SK-N-SH (cell line): ENCODE data around the gene GRK5. TPM values are rescaled to one million over a fixed set of nuclear protein-coding genes. Genes with fewer than 3 reads are reported as not detected.
A peak's percentile ranks its signal among the peaks of the same experiment; 100 is the strongest.

Source experiments
- CTCF ChIA-PET: fragments of 300-600, 350-600 bp; formaldehyde crosslinking; extraction: SDS; loops from one replicate; lab custom pipeline; 2021; lab: Yijun Ruan, JAX
- POLR2A ChIA-PET: fragments of 350-600 bp; sonication (Branson Sonifier 250); formaldehyde crosslinking; extraction: SDS; loops from one replicate; lab custom pipeline; 2020; ENCODE audit warnings: antibody characterized with exemption, inconsistent platforms; lab: Yijun Ruan, JAX
- DNase-seq: peaks from one replicate; pipeline ENCODE4 v3.0.0; 2012
- H2AFZ ChIP-seq: fragments of 200-600 bp; sonication (generic); 2 replicates; pipeline ENCODE4 v1.8.1; 2016; ENCODE audit warnings: antibody characterized with exemption, mild to moderate bottlenecking, low read depth
- H3F3A ChIP-seq: fragments of 200-600 bp; sonication (generic); replicated peaks from 2 replicates; pipeline ENCODE3; 2016; ENCODE audit warnings: antibody characterized with exemption, mild to moderate bottlenecking; ENCODE audit not compliant: insufficient read depth
- H3K27ac ChIP-seq, 2 experiments: fragments of 200-500 bp in 1 of 2; fragments of 200-600 bp in 1 of 2; sonication (Bioruptor generic) in 1 of 2; sonication (generic), shearing (Covaris generic) in 1 of 2; 2 replicates each; pipeline versions ENCODE4 v1.5.1 to v1.6.1; 2014 to 2016; ENCODE audit warnings: low read depth in 2 of 2, inconsistent platforms in 1 of 2, low read length in 1 of 2, mild to moderate bottlenecking in 1 of 2, mixed read lengths in 1 of 2
- H3K27me3 ChIP-seq: fragments of 200-600 bp; sonication (generic), shearing (Covaris generic); 2 replicates; pipeline ENCODE4 v1.6.1; 2016; ENCODE audit warnings: mixed run types; ENCODE audit not compliant: insufficient read depth
- H3K36me3 ChIP-seq, 2 experiments: fragments of 200-500 bp in 1 of 2; fragments of 200-600 bp in 1 of 2; sonication (Bioruptor generic) in 1 of 2; sonication (generic) in 1 of 2; replicated peaks in 1 of 2; 2 replicates each; pipeline versions ENCODE3 to v1.5.1; 2014 to 2016; ENCODE audit warnings: low read length in 1 of 2, mild to moderate bottlenecking in 1 of 2; ENCODE audit not compliant: insufficient read depth in 2 of 2, control insufficient read depth in 1 of 2
- H3K4me1 ChIP-seq, 2 experiments: fragments of 200-500 bp in 1 of 2; fragments of 200-600 bp in 1 of 2; sonication (Bioruptor generic) in 1 of 2; sonication (generic), shearing (Covaris generic) in 1 of 2; 2 replicates each; pipeline versions ENCODE4 v1.5.1 to v1.6.1; 2014 to 2016; ENCODE audit warnings: low read depth in 1 of 2, low read length in 1 of 2, mixed run types in 1 of 2; ENCODE audit not compliant: insufficient read depth in 2 of 2, control insufficient read depth in 1 of 2
- H3K4me2 ChIP-seq: fragments of 200-600 bp; sonication (generic), shearing (Covaris generic); 2 replicates; pipeline ENCODE4 v1.6.1; 2017; ENCODE audit warnings: mixed run types
- H3K4me3 ChIP-seq, 2 experiments: fragments of 200-500 bp in 1 of 2; fragments of 200-600 bp in 1 of 2; sonication (Bioruptor generic) in 1 of 2; sonication (generic), shearing (Covaris generic) in 1 of 2; 2 replicates each; pipeline versions ENCODE4 v1.5.1 to v1.8.1; 2014 to 2016; ENCODE audit warnings: low read depth in 2 of 2, inconsistent platforms in 1 of 2, low read length in 1 of 2, mild to moderate bottlenecking in 1 of 2, mixed read lengths in 1 of 2, moderate library complexity in 1 of 2
- H3K79me2 ChIP-seq: fragments of 200-600 bp; sonication (generic); 2 replicates; pipeline ENCODE4 v1.8.1; 2017; ENCODE audit warnings: mild to moderate bottlenecking; ENCODE audit not compliant: insufficient read depth
- H3K9ac ChIP-seq: fragments of 200-600 bp; sonication (generic); 2 replicates; pipeline ENCODE4 v1.6.1; 2017; ENCODE audit warnings: mixed run types
- H3K9me2 ChIP-seq: fragments of 200-600 bp; sonication (generic); 2 replicates; pipeline ENCODE4 v1.6.1; 2017; ENCODE audit warnings: mixed run types
- H3K9me3 ChIP-seq: fragments of 200-600 bp; sonication (generic); 2 replicates; pipeline ENCODE4 v1.6.1; 2017; ENCODE audit warnings: mixed run types, mild to moderate bottlenecking, moderate library complexity
- H4K20me1 ChIP-seq: fragments of 200-600 bp; sonication (generic); 2 replicates; pipeline ENCODE4 v1.6.1; 2017; ENCODE audit warnings: mild to moderate bottlenecking, mixed run types; ENCODE audit not compliant: insufficient read depth
- CHD2 ChIP-seq: fragments of 150-350 bp; IDR thresholded peaks from 2 replicates; pipeline ENCODE4 v1.6.1; 2018; ENCODE audit warnings: low read length; ENCODE audit not compliant: partially characterized antibody
- ELF1 ChIP-seq: IDR thresholded peaks from 2 replicates; pipeline ENCODE4 v1.4.0; 2012
- EP300 ChIP-seq, 2 experiments: IDR thresholded peaks; 2 replicates each; pipeline versions ENCODE4 v1.4.0 to v1.6.1; 2012; ENCODE audit warnings: borderline replicate concordance in 1 of 2, low read depth in 1 of 2, low read length in 1 of 2
- FOSL2 ChIP-seq: IDR thresholded peaks from 2 replicates; pipeline ENCODE4 v1.4.0; 2012; ENCODE audit warnings: low read depth, mild to moderate bottlenecking, moderate library complexity, borderline replicate concordance
- FOXJ3 ChIP-seq: sonication (generic); formaldehyde crosslinking; IDR thresholded peaks from 2 replicates; pipeline ENCODE4 v1.5.1; 2020; ENCODE audit warnings: mild to moderate bottlenecking, missing genetic modification reagents
- FOXM1 ChIP-seq: IDR thresholded peaks from 2 replicates; pipeline ENCODE4 v1.4.0; 2012; ENCODE audit warnings: low read depth, mild to moderate bottlenecking
- GABPA ChIP-seq: IDR thresholded peaks from 2 replicates; pipeline ENCODE4 v1.4.0; 2012; ENCODE audit warnings: low read depth, mild to moderate bottlenecking
- GATA2 ChIP-seq: sonication (generic); formaldehyde crosslinking; IDR thresholded peaks from 2 replicates; pipeline ENCODE4 v1.5.0; 2020; ENCODE audit warnings: mild to moderate bottlenecking, missing genetic modification reagents
- MEF2A ChIP-seq: IDR thresholded peaks from 2 replicates; pipeline ENCODE4 v1.4.0; 2012; ENCODE audit warnings: low read depth, borderline replicate concordance
- NFIC ChIP-seq: IDR thresholded peaks from 2 replicates; pipeline ENCODE4 v1.4.0; 2012; ENCODE audit warnings: borderline replicate concordance
- NRF1 ChIP-seq: IDR thresholded peaks from 2 replicates; pipeline ENCODE4 v1.6.1; 2012; ENCODE audit warnings: low read depth, mild to moderate bottlenecking, low read length
- POLR2AphosphoS5 ChIP-seq: IDR thresholded peaks from 2 replicates; pipeline ENCODE4 v1.6.1; 2012; ENCODE audit warnings: low read depth, low read length
- RAD21 ChIP-seq: IDR thresholded peaks from 2 replicates; pipeline ENCODE4 v1.6.1; 2012; ENCODE audit warnings: mild to moderate bottlenecking, low read length
- RFX5 ChIP-seq: IDR thresholded peaks from 2 replicates; pipeline ENCODE4 v1.6.1; 2012; ENCODE audit warnings: mild to moderate bottlenecking, improper control_type of control experiment, low read length
- RXRA ChIP-seq: IDR thresholded peaks from 2 replicates; pipeline ENCODE4 v1.4.0; 2012; ENCODE audit warnings: low read depth, mild to moderate bottlenecking, borderline replicate concordance
- SIN3A ChIP-seq: IDR thresholded peaks from 2 replicates; pipeline ENCODE4 v1.6.1; 2012; ENCODE audit warnings: low read depth, mild to moderate bottlenecking, low read length, moderate library complexity, borderline replicate concordance
- TAF1 ChIP-seq: IDR thresholded peaks from 2 replicates; pipeline ENCODE4 v1.6.1; 2012; ENCODE audit warnings: low read depth, mild to moderate bottlenecking, low read length, moderate library complexity, borderline replicate concordance
- TCF12 ChIP-seq: IDR thresholded peaks from 2 replicates; pipeline ENCODE4 v1.4.0; 2012
- TEAD4 ChIP-seq: IDR thresholded peaks from 2 replicates; pipeline ENCODE4 v1.4.0; 2012; ENCODE audit warnings: mild to moderate bottlenecking, borderline replicate concordance; ENCODE audit not compliant: insufficient read depth
- YY1 ChIP-seq: IDR thresholded peaks from 2 replicates; pipeline ENCODE4 v1.4.0; 2012; ENCODE audit warnings: low read depth, mild to moderate bottlenecking
- WGBS: methylation state at CpG from one replicate; pipeline ENCODE4 v1.1.6; 2017; ENCODE audit warnings: low lambda C conversion rate; 5-methylcytosine and 5-hydroxymethylcytosine counted together
- polyA plus RNA-seq, 3 experiments: library from polyadenylated mRNA; depleted of rRNA; stranded (reverse); fragments of >200 nt; gene quantifications; 2 replicates each; pipeline ENCODE4 v1.2.3, GENCODE V29; 2012
- TF ChIP-seq, protein P1 (sequence below): IDR thresholded peaks from 2 replicates; pipeline ENCODE4; 2012
- TF ChIP-seq, protein P2 (sequence below): fragments of 200-600 bp; sonication (generic); IDR thresholded peaks from 2 replicates; pipeline ENCODE4 v1.6.1; 2017; ENCODE audit warnings: antibody characterized with exemption, mild to moderate bottlenecking, moderate library complexity
- TF ChIP-seq, protein P3 (sequence below): IDR thresholded peaks from 2 replicates; pipeline ENCODE4 v1.6.1; 2012; ENCODE audit warnings: mild to moderate bottlenecking, low read depth, low read length, moderate library complexity

GRK5 gene
- polyA plus RNA-seq, 1 of the 3 experiments (the other 2 are of a cell fraction), result 12.1 TPM

DNA sequence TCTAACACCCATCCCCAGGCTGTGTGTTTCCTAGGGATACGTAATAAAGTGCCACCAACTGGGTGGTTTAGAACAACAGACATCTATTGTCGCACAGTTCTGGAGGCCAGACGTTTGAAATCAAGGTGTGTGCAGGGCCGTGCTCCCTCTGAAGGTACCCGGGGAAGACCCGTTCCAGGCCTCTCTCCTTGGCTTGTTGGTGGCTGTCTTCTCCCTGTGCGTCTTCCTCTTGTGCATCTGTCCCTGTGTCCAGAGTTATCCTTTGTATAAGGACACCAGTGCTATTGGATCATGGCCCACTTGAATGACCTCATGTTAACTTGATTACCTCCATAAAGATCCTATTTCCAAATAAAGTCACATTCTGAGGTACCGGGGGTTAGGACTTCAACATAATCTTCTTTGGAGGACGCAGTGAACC is 15.6 kb downstream of the GRK5 start:
- CTCF ChIA-PET, result interaction anchor here (0.7 to 3.9 kb wide), 5 partner anchors 12 to 222 kb away, joined by 3 to 38 read pairs (median 16); partner anchors contain the start of gene GRK5
- POLR2A ChIA-PET, result interaction anchor here (0.9 to 1.3 kb wide), 2 partner anchors 11 to 13 kb away, joined by 3 to 7 read pairs; no protein-coding TSS in a partner anchor
- H3K79me2 ChIP-seq, result no peaks in the 10 kb centered on the region; the same call in 1 of the 2 replicates

DNA sequence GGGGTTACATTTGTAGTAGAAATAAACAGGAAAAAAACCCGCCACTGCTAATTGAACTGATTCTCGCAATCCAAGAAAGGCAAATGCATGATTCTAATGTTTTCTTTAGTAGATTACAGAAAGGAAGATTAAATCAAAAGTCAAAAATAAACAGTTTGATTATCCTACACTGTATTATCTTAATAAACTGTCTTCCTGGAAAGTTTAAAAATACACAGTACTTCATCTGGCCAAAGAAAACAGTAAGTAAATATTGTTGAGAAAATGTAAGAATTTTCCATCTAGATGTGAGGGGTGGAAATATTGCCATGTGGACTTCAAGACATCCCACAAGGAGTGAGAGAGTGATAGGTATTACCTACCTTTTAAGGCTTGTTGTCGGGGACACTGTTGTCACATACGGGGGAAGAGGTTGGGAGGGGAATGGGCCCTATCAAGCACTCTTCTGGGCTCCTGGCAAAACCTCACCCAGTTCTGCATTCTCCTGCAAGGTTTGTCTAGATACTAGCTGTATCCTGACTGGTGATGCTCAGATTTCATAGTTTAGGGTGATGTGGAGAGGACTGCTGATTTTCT is 17.8 kb downstream of the GRK5 start:
- H2AFZ ChIP-seq, result no peak overlapping the region
- ChIA-PET CTCF (interaction anchor here (1.3 to 3.9 kb wide), 2 partner anchors 15 to 220 kb away, joined by 3 to 38 read pairs; no protein-coding TSS in a partner anchor), POLR2A (no interaction called here)
- H3K36me3 ChIP-seq, result no peaks in the 10 kb centered on the region
- no peak for DNase-seq
- no peaks in the 10 kb centered on the region for H3K9me2 ChIP-seq
- H3K79me2 ChIP-seq, result no peaks in the 10 kb centered on the region; the same call in 1 of the 2 replicates
- H3K4me2 ChIP-seq, result no peak overlapping the region
- TF ChIP-seq FOXJ3 (CRISPR knock-in tag), result no peak
- no peak for TF ChIP-seq ELF1
- no peak for TF ChIP-seq RFX5
- TF ChIP-seq, protein P1, sequence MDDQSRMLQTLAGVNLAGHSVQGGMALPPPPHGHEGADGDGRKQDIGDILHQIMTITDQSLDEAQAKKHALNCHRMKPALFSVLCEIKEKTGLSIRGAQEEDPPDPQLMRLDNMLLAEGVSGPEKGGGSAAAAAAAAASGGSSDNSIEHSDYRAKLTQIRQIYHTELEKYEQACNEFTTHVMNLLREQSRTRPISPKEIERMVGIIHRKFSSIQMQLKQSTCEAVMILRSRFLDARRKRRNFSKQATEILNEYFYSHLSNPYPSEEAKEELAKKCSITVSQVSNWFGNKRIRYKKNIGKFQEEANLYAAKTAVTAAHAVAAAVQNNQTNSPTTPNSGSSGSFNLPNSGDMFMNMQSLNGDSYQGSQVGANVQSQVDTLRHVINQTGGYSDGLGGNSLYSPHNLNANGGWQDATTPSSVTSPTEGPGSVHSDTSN, result no peak
- no peak for TF ChIP-seq TEAD4
- no peak for TF ChIP-seq RAD21
- TF ChIP-seq EP300 (IDR thresholded peaks at IDR 0.05; ENCODE audit: borderline replicate concordance in 1 of 2, low read depth in 1 of 2, low read length in 1 of 2), result no peak
- no peak for TF ChIP-seq FOSL2
- no peak for TF ChIP-seq TCF12
- TF ChIP-seq GABPA, result no peak
- TF ChIP-seq YY1, result no peak
- no peak for TF ChIP-seq MEF2A
- TF ChIP-seq POLR2AphosphoS5, result no peak
- no peak for TF ChIP-seq NRF1
- TF ChIP-seq, protein P2, sequence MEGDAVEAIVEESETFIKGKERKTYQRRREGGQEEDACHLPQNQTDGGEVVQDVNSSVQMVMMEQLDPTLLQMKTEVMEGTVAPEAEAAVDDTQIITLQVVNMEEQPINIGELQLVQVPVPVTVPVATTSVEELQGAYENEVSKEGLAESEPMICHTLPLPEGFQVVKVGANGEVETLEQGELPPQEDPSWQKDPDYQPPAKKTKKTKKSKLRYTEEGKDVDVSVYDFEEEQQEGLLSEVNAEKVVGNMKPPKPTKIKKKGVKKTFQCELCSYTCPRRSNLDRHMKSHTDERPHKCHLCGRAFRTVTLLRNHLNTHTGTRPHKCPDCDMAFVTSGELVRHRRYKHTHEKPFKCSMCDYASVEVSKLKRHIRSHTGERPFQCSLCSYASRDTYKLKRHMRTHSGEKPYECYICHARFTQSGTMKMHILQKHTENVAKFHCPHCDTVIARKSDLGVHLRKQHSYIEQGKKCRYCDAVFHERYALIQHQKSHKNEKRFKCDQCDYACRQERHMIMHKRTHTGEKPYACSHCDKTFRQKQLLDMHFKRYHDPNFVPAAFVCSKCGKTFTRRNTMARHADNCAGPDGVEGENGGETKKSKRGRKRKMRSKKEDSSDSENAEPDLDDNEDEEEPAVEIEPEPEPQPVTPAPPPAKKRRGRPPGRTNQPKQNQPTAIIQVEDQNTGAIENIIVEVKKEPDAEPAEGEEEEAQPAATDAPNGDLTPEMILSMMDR, result no peak
- TF ChIP-seq, protein P3, sequence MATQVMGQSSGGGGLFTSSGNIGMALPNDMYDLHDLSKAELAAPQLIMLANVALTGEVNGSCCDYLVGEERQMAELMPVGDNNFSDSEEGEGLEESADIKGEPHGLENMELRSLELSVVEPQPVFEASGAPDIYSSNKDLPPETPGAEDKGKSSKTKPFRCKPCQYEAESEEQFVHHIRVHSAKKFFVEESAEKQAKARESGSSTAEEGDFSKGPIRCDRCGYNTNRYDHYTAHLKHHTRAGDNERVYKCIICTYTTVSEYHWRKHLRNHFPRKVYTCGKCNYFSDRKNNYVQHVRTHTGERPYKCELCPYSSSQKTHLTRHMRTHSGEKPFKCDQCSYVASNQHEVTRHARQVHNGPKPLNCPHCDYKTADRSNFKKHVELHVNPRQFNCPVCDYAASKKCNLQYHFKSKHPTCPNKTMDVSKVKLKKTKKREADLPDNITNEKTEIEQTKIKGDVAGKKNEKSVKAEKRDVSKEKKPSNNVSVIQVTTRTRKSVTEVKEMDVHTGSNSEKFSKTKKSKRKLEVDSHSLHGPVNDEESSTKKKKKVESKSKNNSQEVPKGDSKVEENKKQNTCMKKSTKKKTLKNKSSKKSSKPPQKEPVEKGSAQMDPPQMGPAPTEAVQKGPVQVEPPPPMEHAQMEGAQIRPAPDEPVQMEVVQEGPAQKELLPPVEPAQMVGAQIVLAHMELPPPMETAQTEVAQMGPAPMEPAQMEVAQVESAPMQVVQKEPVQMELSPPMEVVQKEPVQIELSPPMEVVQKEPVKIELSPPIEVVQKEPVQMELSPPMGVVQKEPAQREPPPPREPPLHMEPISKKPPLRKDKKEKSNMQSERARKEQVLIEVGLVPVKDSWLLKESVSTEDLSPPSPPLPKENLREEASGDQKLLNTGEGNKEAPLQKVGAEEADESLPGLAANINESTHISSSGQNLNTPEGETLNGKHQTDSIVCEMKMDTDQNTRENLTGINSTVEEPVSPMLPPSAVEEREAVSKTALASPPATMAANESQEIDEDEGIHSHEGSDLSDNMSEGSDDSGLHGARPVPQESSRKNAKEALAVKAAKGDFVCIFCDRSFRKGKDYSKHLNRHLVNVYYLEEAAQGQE, result no peak
- TF ChIP-seq CHD2, result no peak
- TF ChIP-seq GATA2 (CRISPR knock-in tag), result no peak
- TF ChIP-seq FOXM1, result no peak
- no peak overlapping the region for H3K4me3 ChIP-seq
- H3K27me3 ChIP-seq, result no peaks in the 10 kb centered on the region
- H3K4me1 ChIP-seq, result peaks cover 7 to 26% of the 10 kb centered on the region in 2 experiments; a peak in 3 of 4 replicates
- H4K20me1 ChIP-seq, result no peaks in the 10 kb centered on the region
- no peak overlapping the region for H3K9ac ChIP-seq
- H3K9me3 ChIP-seq, result no peaks in the 10 kb centered on the region
- no peaks in the 10 kb centered on the region for H3F3A ChIP-seq
- 92% methylated on average over 4 of the region's 4 CpGs for WGBS
- no peak overlapping the region for H3K27ac ChIP-seq

More for the DNA sequence above, 15.6 kb downstream of the GRK5 start:
- no peaks in the 10 kb centered on the region for H3K27me3 ChIP-seq
- no peaks in the 10 kb centered on the region for H3F3A ChIP-seq
- H3K9me2 ChIP-seq, result no peaks in the 10 kb centered on the region
- H3K9ac ChIP-seq, result no peak overlapping the region
- H3K4me2 ChIP-seq, result no peak overlapping the region
- peaks cover 7 to 26% of the 10 kb centered on the region in 2 experiments; a peak in 3 of 4 replicates for H3K4me1 ChIP-seq
- WGBS, result 90% methylated on average over 4 of the region's 9 CpGs
- TF ChIP-seq GATA2 (CRISPR knock-in tag) (no peak), SIN3A (no peak), CHD2 (no peak), TAF1 (no peak), RXRA (no peak), NFIC (no peak)
- H3K9me3 ChIP-seq, result no peaks in the 10 kb centered on the region
- no peak for DNase-seq
- no peak overlapping the region for H2AFZ ChIP-seq
- H3K27ac ChIP-seq, result peak overlapping the region in 1 of 2 experiments; percentile 76; a peak in 2 of 4 replicates
- no peaks in the 10 kb centered on the region for H3K36me3 ChIP-seq
- no peaks in the 10 kb centered on the region for H4K20me1 ChIP-seq
- H3K4me3 ChIP-seq, result no peak overlapping the region
